Measurements from ENCODE around the gene RGS17.

Gene RGS17

DNA sequence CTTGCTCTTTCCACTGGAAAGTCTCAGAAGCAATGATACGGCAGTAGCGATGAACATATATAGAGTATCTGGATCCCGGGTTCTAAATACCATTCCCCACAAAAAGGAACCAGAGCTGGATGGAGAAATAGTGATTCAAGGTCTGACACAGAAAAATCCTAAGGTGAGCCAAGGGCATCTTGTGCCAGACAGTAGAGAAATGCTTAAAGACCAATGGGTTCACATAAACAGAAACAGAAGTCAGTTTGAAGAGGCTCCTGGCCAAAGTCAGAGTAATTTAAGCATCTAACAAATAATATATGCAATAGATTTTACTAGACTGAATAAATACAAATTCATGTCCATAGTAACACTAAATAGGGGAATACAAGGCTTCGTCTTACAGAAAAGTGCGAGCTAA, 54.7 kb downstream of the RGS17 start:
- no peak for DNase-seq

DNA sequence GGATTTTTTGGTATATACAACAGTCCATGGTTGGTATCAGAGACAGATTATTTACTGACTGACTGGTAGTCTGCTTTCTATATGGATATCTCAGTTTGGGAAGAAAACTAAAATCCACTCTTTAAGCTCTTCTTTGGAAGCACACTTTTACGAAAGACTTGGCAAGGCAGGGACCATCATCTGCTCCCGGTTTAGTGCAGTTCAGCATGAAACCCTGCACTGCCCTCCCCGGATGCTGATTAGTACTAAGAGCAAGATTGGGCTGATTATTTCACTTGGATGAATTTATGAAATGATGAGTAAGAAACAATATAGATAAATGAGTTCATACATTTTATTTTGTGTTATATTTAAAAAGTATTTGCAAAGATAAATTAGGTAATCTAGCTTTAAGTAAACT, 56.3 kb downstream of the RGS17 start:
- no peak for DNase-seq

DNA sequence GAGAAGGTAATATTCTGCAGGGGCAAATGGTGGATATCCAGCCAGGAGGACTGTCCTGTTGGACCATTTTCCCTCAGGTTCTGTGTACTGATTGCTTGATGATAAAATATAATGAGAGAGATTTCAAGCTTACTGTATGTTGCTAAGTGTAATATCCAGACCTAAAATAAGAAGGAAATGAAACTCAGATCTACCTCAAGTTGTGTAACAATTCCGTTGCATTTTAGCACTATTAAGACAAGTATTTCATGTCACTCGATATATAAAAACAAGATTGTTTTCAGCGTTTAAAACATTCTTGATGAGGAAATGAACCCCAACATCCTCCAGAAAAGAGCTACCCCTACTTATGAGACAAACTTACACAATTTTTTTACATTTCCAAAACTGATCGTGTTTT, 57.2 kb downstream of the RGS17 start:
- DNase-seq = no peak

DNA sequence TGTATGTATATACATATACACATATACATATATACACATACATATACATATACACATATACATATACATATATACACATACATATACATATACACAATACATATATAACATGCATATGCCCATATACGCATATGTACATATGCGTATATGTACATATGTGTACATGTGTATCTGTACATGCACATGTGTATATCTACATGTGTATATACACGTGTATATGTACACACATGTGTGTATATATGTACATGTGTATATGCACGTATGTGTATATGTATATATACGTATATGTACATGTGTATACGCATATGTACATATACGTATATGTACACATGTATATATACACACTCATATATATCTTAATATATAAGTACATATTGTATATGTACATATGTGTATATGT, 60.3 kb downstream of the RGS17 start:
- no peak for DNase-seq

DNA sequence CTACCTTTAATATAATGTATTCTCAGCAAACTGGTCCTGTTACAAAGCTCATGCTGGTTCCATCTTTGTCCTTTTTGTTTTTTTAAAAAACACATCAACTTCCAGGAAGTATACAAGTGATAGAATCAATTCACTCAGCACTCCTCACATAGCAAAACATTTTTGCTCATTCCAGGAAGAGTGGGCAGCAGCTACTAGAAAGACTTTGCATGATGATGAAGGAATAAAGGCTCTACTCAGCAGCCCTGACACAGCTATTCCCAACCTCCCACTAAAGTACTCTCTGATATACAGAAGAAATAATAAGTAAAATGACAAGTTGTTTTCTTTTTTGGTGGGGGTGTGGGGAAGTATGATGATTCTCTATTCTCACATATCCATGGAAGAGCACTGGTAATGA, 61.2 kb downstream of the RGS17 start:
- DNase-seq = no peak

DNA sequence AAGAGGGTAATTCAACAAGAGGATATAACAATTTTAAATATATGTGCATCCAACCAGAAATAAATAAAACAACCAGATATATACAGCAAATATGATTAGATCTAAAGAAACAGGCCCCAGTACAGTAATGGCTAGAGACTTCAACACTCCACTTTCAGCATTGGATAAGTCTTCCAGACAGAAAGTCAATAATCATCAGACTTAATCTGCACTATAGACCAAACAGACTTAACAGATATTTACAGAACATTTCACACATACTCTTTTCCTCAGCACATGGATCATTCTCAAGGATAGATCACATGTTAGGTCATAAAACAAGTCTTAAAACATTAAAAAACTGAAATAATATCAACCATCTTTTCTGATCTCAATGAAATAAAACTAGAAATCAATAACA, 65.9 kb downstream of the RGS17 start:
- DNase-seq = no peak

DNA sequence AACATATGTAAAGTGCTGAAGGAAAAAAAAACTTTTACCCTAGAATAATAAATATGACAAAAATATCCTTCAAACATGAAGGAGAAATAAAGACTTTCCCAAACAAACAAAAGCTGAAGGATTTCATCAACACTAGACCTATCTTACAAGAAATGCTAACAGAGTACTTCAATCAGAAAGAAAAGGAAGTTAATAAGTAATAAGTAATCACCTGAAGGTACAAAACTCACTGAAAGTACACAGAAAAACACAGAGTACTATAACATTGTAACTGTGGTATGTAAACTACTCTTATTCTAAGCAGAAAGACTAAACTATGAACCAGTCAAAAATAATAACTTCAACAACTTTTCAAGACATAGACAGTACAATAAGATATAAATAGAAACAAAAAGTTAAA, 67.1 kb downstream of the RGS17 start:
- no peak for DNase-seq

DNA sequence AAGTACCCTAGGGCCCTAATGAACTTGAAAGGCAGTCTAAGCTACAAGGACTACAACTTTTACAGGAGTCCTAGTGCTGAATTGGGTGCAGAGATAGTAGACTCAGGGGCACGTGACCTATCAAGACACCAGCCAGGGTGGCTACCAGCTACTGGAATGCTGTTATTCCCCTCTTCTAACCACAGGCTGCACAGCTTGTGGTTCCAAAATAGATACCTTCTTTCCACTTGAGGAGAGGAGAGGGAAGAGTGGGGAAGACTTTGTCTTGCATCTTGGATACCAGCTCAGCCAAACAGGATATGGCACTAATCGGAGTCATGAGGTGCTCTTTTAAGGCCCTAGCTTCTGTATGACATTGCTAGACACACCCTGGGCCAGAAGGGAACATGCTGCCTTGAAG, 68.6 kb downstream of the RGS17 start:
- DNase-seq = no peak

DNA sequence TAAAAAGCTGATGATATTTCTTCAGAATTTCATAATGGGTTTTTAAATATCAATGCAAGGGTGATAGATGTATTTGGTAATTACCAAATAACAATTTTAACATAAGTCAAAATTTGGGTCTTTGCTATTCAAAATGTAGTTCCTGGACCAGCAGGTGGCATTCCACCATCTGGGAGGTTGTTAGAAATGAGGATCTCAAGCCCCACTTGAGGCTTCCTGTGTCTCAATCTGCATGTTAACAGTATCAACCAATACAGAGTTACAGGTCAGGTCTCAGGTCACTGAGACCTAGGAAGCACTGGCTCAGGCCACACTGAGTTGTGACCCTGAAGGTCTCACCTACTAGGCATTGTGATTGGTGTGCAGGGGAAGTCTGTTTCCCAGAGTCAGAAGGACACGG, 71.3 kb downstream of the RGS17 start:
- no peak for DNase-seq

DNA sequence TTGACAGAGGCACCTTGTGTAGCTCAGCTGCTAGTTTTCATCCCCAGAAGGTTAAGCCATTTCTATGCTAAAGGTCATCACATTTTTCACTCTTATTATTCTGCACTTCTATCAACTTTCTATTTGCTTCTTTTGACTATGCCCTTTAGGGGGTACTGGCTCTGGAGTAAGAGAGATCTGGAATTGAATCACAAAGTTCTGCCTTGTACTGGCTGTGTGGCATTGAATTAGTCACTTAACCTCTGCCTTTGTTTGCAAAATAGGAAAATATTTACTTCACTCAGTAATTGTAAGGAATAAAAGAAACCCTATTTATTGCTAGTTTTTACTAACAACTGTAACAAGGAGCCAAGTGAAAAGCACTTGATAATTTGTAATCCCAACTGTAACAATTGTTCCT, 71.8 kb downstream of the RGS17 start:
- DNase-seq = no peak

DNA sequence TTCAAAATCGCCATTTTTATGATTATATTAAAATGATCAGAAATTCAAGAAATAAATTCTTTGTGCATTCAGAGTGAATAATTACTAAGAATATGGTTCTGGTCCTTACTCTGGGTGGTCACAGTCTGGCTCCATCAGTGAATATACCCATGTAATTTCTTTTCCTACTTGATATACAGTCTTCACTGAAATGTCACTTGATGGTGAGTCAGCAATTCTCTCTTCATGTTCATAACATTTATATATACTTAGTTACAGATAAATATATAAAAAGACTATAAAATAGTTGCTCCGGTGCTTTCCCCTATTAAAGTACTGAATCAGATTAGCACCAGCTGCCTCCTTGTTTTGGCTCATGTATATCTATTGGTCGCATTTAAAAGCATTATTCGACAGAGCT, 72.2 kb downstream of the RGS17 start:
- DNase-seq = no peak

DNA sequence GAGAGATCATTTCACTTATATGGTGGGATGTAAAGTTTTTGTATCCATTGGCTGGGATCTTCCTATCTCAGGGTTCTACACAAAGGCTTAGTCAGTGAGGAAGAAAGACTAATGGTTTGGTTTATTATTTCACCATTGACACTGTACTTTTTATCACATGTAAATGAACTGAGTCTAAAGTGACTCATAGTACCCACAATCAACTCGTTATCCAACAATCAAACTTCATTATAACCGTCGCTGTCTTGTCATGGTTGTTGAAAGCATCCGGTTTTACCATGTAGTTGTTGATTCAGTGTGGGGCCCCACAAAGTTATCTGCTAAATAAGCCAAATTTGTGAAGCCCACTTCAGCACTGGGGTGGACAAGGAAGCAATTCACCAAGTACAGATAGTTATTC, 72.8 kb downstream of the RGS17 start:
- no peak for DNase-seq

DNA sequence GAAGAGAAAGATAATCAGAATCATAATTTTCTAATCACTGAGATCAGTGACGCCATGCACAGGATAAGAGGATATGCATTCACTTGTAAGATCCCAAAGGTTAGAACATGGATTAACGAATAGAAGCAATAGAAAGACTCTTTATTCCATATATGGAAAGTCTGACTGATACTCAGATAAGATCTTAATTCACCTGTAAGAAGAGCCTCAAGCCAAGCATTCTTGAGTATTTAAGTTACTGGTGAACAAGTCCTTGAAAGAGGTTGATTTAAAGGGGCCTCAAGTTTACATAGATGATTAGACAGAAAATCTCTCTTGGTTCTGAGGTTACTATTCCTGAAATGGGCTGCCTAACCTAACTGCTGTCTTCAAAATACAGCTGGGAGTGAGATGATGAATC, 74.8 kb downstream of the RGS17 start:
- DNase-seq = no peak

DNA sequence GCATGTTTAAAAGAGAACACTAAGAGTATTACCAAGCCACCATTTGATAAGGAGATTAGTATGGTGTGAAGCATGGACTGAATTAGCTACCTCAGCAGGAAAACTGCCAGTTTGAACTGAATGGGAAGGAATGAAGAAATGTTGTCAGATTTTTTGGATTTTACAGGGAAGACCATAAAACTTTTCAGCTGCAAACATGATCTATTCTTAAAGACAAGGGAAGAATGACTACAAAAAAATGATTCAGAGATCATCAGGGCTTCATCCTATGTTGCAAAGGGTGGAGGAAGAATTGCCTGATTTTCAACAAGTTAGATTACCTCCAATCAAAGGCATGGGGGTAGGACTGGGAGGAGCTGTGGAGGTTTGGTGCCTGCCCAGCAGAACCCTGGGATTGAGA, 79.3 kb downstream of the RGS17 start:
- no peak for DNase-seq

DNA sequence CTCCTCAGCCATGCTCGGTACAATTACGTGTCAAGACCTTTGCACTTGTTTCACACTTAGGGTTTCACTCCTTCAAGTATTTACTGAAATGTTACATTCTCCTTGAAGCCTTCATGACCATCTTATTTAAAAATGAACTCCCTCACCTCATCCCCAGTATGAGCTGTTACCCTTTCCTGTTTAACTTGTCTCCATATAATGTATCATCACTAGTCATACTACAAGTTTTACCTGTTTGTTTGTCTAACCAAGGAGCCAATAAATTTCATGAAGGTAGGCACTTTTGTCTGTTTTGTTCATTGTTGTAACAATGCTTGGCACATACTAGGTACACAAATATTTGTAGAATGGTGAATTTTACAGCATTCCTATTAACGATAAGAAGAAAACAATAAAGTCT, 82.5 kb downstream of the RGS17 start:
- DNase-seq = no peak

DNA sequence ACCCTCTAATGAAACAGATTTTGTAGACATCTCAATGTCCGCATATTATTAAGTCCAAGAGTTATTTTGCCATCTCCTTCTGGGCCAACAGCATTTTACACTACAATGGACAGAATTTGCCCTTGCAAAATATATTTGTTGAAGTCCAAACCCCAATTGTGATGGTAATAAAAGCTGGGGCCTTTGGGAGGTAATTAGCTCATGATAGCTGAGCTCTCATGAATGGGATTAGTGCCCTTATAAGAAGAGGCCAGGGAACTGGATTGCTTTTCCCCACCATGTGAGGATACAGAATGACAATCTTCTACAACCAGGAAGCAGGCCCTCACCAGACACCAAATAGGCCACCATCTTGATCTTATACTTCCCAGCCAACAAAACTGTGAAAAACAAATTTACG, 83.7 kb downstream of the RGS17 start:
- no peak for DNase-seq

DNA sequence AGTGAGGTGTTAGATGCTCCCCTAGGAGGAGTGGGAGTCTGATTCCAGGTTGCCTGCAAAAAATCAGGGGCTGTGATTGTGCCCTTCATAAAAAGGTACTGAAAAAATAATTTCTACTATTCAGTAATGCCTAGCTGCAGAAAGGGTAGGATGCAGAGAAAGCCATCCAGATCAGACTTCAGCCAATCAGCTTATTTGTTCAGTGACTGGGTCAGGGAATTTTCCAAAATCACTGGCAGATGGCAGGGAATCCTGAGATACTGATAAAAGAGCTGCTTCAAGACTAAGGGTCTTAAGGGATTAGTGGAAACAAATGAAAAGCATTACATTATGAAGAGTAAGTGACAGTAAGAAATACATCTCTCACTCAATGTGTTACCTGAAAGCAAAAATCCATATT, 85.8 kb downstream of the RGS17 start:
- DNase-seq = no peak

DNA sequence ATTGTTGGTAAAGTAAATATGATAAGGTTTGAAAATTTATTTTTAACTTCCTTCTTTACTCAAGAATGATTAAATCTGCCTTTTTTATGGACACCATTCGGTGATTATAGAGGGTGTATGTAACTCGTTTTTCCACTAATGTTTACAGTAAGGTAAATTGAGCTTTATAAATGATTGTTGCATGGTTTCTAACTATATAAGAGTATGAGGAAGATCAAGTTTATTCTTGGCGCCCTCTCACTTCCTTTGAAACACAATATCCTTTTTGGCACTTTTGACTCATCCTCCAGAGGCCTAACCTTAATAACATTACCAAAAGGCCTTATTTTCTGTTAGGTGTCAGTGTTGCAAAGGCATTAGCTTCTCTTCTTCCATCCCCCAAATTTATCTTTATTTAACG, 86.8 kb downstream of the RGS17 start:
- no peak for DNase-seq

DNA sequence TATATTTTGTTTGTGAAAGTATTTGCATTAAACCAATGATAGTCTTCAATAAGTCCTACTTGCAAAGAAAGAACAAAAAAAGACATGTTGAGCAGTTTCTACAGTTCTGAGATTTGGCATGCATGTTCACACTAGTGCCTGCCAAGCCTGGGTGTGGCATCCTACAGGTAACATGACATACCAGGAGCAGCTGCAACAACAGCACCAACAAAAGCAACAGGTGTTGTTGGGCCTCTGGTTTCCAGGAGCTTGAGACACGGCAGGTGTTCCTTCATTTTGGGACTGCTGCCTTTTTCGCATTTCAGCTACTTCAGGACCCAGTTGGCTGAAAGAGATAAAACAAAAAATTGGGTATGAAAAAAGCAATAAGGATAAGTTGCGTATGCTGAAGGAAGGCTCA, 87.4 kb downstream of the RGS17 start:
- DNase-seq = no peak

DNA sequence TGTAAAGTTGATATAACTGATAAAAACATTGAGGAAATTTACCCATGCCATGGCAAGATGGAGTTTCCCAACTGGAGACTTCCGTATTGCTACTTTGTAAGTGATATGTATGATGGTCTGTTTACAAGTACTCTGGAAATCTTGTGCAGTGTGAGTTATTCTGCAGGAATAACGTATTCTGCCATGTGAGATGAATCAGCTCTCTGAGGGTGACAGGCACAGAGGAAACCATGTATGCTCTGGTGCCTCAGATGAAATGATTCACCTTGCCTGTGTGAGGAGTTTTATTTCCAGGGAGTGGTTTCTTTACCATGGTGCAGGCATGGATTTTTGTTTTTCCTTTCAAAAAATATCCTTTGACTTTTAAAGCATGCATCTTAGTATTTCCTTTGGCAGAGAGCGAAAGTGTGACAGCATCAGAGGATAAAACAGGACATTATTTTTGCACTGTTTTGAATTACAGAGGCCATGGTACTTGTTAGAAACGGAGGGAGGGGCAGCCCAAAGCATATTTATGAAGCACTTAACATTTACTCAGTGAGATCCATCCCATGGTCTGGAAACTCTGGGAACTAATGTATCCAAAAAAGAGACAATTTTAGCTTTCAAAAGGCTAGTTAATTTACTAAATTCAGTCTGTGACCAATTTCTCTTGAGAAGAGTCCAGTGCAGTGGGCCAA, 92.6 kb downstream of the RGS17 start:
- no peak for DNase-seq

DNA sequence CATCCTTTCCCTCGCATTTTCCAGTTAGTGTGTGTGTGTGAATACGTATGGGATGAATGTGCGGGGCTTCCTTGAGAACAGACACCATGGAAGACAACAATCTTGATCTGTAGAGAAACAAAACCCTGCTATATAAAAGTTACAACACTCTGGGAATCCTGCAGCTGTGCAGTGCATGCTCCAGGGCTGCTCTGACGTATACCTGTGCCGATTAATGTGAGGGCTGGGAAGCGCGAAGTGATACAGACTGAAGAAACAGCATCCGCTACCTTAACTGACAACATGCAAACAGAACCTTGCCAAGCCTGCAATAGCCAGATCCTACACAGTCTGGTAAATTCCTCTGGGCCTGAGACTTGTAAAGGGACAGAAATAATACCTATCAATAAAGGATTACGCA, 96.9 kb downstream of the RGS17 start:
- no peak for DNase-seq

DNA sequence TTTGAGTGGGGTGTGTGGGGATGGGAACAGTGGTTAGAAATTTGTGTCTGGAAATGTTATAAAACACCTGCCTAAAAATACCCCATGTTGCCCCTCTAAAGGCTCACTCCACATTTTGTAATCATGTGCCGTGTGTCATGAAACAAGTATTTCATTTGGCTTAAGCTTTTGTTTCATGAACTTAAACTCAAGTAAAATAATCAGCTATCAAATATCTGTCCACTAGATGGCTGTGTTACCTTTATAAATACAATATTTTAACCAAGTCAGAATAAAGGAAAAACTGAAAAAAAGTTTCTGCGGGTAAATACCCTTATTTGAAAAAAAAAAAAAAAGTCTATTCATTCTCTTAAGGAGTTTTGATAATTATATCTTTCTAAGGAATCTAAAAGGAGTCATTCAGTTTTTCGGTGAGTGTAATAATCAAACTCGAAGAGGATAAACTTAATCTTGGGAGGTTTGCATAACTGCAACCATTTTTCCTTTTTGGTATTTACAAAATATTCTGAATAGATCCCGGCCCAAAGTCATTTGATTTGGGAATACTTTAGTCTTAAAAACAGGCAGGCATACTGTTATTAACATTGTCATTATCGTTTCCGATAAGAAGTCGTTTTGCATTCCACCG, 98.7 kb downstream of the RGS17 start:
- no peak for DNase-seq

DNA sequence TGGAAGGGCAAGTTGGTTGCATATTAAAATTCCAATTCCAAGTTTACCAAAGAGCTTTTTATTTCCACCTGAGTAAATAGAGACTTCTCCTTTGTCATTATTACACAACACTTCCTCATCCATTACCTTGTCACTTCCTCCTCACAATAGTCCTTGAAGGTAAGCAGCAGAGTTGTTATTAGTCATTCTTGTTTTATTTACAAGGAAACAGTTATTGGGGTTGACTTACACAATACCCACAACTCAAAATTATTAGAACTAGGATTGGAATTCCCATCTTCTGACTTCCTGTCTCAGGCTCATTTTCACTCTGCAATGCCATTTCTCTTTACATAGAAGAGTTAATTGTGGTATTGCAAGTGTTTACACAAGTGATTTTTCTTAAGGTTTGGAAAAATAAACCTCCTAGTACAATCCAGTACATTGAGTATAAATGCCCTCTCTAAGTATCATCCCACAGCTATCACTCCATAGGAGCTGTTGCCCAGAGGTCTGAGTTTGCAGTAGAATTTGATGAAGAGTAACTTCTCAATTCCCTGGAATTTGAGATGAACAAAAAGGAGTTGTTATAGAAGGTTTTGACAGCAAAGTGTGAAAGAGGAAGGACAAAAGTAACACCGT, 99.6 kb downstream of the RGS17 start:
- DNase-seq = no peak

DNA sequence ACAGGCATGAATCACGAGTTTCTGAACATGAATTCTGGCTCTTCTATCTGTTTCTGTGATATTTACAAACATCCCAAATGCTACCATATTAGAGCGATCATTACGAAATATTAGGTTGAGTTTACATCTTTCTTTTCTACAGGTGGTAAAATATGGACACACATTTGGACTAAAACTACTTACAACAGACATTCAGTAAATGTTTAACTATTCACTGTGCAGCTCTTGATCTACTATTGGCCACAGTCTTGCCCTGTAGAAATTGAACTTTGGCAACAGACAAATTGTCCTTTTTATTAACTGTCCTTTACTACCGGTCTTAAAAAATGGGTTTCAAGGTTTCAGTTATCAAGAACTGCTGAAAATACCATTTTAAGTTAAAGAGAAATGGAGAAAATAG, 102.1 kb downstream of the RGS17 start:
- no peak for DNase-seq

DNA sequence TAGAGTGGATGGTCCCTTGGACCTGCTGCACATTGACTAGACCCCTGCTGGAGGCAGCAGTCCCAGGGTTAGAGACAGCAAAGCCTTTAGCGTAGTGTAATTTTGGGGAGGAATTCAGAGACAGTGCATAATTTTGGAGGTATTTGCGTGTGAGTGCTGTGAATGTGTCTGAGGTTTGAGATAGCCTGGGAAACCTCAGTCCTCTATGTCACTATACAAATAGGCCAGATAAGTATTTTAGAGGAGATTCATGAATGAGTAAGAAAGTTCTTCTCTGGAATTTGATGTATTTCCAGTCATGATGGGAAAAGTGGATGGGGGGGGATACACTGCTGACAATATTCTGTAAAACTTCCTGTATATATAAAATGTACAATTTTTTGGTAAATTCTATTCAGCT, 102.8 kb downstream of the RGS17 start:
- DNase-seq = no peak

Measured in NK-92 treated with Interleukin-12 subunit alpha and Interleukin-12 subunit beta, amount 100 ng/mL, for 24 hours (cell line).